Lung (tissue), 12 donors: ENCODE data around the gene FGF1. TPM values are rescaled to one million over a fixed set of nuclear protein-coding genes. Genes with fewer than 3 reads are reported as not detected.

Experiments used
- ATAC-seq: fragments of 200-7000 bp; cut with Tn5 transposase; one replicate; pipeline ENCODE4 v1.9.1; 2020; ENCODE audit warnings: moderate number of reproducible peaks; ENCODE audit not compliant: insufficient read depth, low FRiP score
- DNase-seq, 3 donors: peaks; one replicate each; pipeline ENCODE4 v3.0.0-alpha.2; 2013 to 2017
- H3K27ac ChIP-seq, 2 donors: one replicate each; pipeline ENCODE4 v1.5.1; 2013; ENCODE audit warnings: mild to moderate bottlenecking in 2 of 2, moderate library complexity in 2 of 2, control low read depth in 1 of 2, inconsistent platforms in 1 of 2, low read depth in 1 of 2, low read length in 1 of 2
- H3K27me3 ChIP-seq, 3 donors: one replicate each; pipeline ENCODE4 v1.5.1; 2013; ENCODE audit warnings: low read length in 2 of 3; ENCODE audit not compliant: control insufficient read depth in 3 of 3, insufficient read depth in 3 of 3
- H3K36me3 ChIP-seq, 4 donors: one replicate each; pipeline ENCODE4 v1.5.1; 2013; ENCODE audit warnings: low read length in 4 of 4, mild to moderate bottlenecking in 1 of 4, moderate library complexity in 1 of 4; ENCODE audit not compliant: control insufficient read depth in 4 of 4, insufficient read depth in 4 of 4
- H3K4me1 ChIP-seq, 5 donors: one replicate each; pipeline ENCODE4 v1.5.1; 2013; ENCODE audit warnings: low read length in 5 of 5, mild to moderate bottlenecking in 2 of 5, moderate library complexity in 1 of 5; ENCODE audit not compliant: control insufficient read depth in 5 of 5, insufficient read depth in 5 of 5
- H3K4me3 ChIP-seq: one replicate; pipeline ENCODE4 v1.5.1; 2013; ENCODE audit warnings: mild to moderate bottlenecking, control low read depth, moderate library complexity
- H3K9ac ChIP-seq, 2 donors: one replicate each; pipeline ENCODE4 v1.5.1; 2013; ENCODE audit warnings: low read length in 2 of 2, control low read depth in 1 of 2; ENCODE audit not compliant: insufficient read depth in 1 of 2
- H3K9me3 ChIP-seq, 4 donors: one replicate each; pipeline ENCODE4 v1.5.1; 2013; ENCODE audit warnings: low read length in 3 of 4, mild to moderate bottlenecking in 1 of 4, moderate library complexity in 1 of 4; ENCODE audit not compliant: control insufficient read depth in 4 of 4, insufficient read depth in 3 of 4
- WGBS, 2 donors: extraction: QIAGEN DNeasy Blood & Tissue Kit; methylation state at CpG; one replicate each; pipeline ENCODE4 v1.1.7; 2013; 5-methylcytosine and 5-hydroxymethylcytosine counted together
- polyA plus RNA-seq, 2 donors: library from polyadenylated mRNA; stranded (reverse); fragments of 200-250 nt; gene quantifications; one replicate each; pipeline ENCODE4 v1.2.1, GENCODE V29; 2013
- total RNA-seq, 2 donors: library from RNA; depleted of rRNA in 1 of 2; stranded (reverse); fragments of >200 nt in 1 of 2; gene quantifications; one replicate each; pipeline ENCODE4 v1.2.1, GENCODE V29; 2014 to 2021
- TF ChIP-seq, protein P1 (sequence below): IDR thresholded peaks from 2 replicates; pipeline ENCODE4 v1.5.1; 2012; ENCODE audit warnings: mild to moderate bottlenecking; ENCODE audit errors: control extremely low read depth, extremely low read depth
- donor health status: control.
- donor health status: control.
- donor health status: Bipolar disorder and iron deficiency.
- donor health status: healthy.
- donor health status: DM: yes; HTN: yes; CAD: no.

Gene FGF1
- total and polyA plus RNA-seq, 4 donors: 0.47 to 1.4 (median 1.0) TPM

DNA sequence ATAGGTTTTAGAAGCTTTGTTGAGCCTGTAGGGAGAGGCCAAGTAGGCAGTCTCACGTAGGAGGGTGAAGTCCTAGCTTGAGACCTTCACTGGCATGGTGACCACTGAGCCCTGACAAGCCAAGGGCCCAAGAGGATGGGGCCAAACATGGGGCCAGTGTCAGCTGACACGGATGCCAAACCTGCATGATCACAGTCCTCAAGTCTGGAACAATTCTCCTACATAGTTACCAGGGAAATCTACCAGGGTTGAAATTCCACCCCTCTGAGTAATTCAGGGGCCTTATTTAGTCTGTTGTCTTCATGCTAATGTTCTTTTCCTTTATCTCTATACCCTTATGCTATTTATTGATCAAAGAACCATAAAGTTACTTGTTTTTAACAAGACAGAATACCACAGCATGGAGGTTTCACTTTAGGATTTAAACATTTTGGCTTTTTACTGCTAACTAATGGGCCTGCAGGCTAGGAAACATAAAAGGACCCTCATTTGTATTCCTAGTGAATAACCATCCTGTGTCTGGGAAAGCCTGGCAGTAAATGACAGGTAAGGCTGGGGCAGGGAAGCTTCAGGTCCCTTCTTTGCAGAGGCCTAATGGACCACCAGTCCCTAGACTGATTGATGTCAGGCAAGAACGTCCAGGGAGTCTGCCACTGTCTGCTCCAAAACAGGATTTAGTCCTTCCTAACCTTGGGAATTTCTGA, 140.8 kb downstream of the FGF1 start:
- TF ChIP-seq, protein P1, sequence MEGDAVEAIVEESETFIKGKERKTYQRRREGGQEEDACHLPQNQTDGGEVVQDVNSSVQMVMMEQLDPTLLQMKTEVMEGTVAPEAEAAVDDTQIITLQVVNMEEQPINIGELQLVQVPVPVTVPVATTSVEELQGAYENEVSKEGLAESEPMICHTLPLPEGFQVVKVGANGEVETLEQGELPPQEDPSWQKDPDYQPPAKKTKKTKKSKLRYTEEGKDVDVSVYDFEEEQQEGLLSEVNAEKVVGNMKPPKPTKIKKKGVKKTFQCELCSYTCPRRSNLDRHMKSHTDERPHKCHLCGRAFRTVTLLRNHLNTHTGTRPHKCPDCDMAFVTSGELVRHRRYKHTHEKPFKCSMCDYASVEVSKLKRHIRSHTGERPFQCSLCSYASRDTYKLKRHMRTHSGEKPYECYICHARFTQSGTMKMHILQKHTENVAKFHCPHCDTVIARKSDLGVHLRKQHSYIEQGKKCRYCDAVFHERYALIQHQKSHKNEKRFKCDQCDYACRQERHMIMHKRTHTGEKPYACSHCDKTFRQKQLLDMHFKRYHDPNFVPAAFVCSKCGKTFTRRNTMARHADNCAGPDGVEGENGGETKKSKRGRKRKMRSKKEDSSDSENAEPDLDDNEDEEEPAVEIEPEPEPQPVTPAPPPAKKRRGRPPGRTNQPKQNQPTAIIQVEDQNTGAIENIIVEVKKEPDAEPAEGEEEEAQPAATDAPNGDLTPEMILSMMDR: no peak
- H3K36me3 ChIP-seq: no peaks in the 10 kb centered on the region
- H3K9me3 ChIP-seq: no peaks in the 10 kb centered on the region
- H3K9ac ChIP-seq: no peak overlapping the region
- no peak for ATAC-seq
- DNase-seq: no peak
- peaks cover 4 to 26% (median 10%) of the 10 kb centered on the region in 5 donors for H3K4me1 ChIP-seq
- H3K4me3 ChIP-seq: no peak overlapping the region
- H3K27me3 ChIP-seq: no peaks in the 10 kb centered on the region
- H3K27ac ChIP-seq: peak overlapping the region in 1 of 2 donors; percentile 58
- 80 to 86% methylated on average over 3 of the region's 3 CpGs for WGBS, 2 donors

DNA sequence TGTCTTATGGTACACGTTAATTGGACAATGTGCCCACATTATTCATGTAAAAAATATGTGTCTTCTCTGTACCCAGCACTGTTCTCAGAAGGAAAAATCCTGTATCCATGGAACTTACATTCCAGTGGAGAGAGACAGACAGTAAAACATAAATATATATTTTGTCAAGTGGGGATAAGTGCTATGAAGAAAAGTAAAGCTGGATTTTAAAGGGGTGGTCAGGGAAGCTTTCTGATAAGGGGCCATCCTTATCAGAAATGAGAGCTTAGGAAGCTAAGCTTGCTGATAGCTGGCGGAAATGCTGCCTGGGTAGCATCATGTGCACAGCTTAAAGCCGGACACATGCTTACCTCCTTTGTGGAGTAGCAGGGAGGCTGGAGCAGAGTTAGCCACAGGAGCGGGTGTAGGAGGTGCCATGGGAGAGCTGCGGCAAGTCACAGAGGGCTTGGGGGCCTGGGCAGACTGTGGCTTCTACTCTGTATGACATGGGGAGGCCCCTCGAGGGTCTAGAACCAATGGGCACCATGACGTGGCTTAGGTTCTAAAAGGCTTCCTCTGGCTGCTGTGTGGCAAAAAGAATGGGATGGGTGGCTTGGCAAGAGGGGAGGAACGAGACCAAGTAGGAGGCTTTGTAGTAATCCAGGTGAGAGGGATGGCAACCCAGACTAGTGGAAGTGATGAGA, 141.7 kb downstream of the FGF1 start:
- Histone ChIP-seq H3K27me3 (no peaks in the 10 kb centered on the region), H3K4me1 (peaks cover 8 to 26% (median 10%) of the 10 kb centered on the region in 5 donors), H3K36me3 (no peaks in the 10 kb centered on the region), H3K4me3 (no peak overlapping the region), H3K9ac (no peak overlapping the region), H3K27ac (peak overlapping the region; percentile 5 to 9), H3K9me3 (no peaks in the 10 kb centered on the region)
- no peak for ATAC-seq
- DNase-seq: no peak
- TF ChIP-seq, protein P1: no peak
- 92% methylated on average over 8 of the region's 8 CpGs for WGBS, 2 donors

DNA sequence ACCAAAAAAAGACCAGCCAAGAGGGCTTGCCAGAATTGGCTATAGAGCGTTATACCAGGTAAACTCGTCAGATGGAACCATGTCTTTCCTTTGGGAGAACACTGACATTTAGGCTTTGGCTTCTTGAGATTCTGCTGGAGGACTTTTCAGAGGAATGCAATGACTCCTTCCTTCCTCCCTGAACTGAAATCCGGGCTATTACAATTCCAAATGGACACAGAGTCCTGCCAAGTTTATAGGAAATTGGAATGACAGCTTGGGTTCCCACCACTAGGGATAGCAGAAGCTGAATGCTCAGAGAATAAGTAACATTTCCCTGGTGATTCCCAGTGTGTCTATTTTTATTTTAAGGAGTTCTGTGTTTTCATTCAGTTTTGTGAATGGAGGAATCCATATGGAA, 143.0 kb downstream of the FGF1 start:
- ATAC-seq (no peak), DNase-seq (peak; percentile 32 to 86 (median 80))
- 63 to 79% methylated on average over 3 of the region's 3 CpGs for WGBS, 2 donors
- H3K36me3 ChIP-seq: no peaks in the 10 kb centered on the region
- no peak overlapping the region for H3K4me3 ChIP-seq
- TF ChIP-seq, protein P1: no peak
- peak overlapping the region in 1 of 2 donors; percentile 42 for H3K9ac ChIP-seq
- H3K4me1 ChIP-seq: peaks cover 8 to 23% (median 10%) of the 10 kb centered on the region in 5 donors
- H3K9me3 ChIP-seq: no peaks in the 10 kb centered on the region
- peak overlapping the region in 1 of 2 donors; percentile 77 for H3K27ac ChIP-seq
- H3K27me3 ChIP-seq: no peaks in the 10 kb centered on the region

Other genes starting within 250 kb of the FGF1 start
- gene ARHGAP26, start 84.3 kb upstream of the FGF1 start, total RNA-seq: 10 to 100 TPM; 36.2 to 52.3 TPM
- 10 to 100 TPM in 1 of 2 donors, 1 to 10 TPM in 1; 5.4 to 24.5 TPM for gene ARHGAP26, start 84.3 kb upstream of the FGF1 start, polyA plus RNA-seq